Activated B cell treated with CpG ODN at 0.5 μM for 24 hours (primary cell): ENCODE data around the gene TMC5. TPM values are rescaled to one million over a fixed set of nuclear protein-coding genes. Genes with fewer than 3 reads are reported as not detected.

ENCODE experiments used
- ATAC-seq: fragments of 200-7000 bp; cut with Tn5 transposase; one replicate; pipeline ENCODE4 v1.10.0; 2021; ENCODE audit warnings: low read depth, mild to moderate bottlenecking, moderate library complexity
- CTCF ChIA-PET: fragments of 350-600 bp; sonication (Branson Sonifier 250); formaldehyde crosslinking; loops from one replicate; lab custom pipeline; 2021; ENCODE audit warnings: antibody characterized with exemption; lab: Charles Lee
- POLR2A ChIA-PET: fragments of 350-600 bp; sonication (Branson Sonifier 250); formaldehyde crosslinking; loops from one replicate; lab custom pipeline; 2021; ENCODE audit warnings: antibody characterized with exemption; lab: Charles Lee
- DNase-seq: peaks from one replicate; pipeline ENCODE4 v3.0.0; 2022
- H3K27ac Mint-ChIP-seq: one replicate; pipeline ENCODE4 v1.8.0; 2020; ENCODE audit warnings: mixed read lengths
- H3K27me3 Mint-ChIP-seq: one replicate; pipeline ENCODE4 v1.8.0; 2021; ENCODE audit warnings: mixed read lengths
- H3K36me3 Mint-ChIP-seq: one replicate; pipeline ENCODE4 v1.8.0; 2021; ENCODE audit warnings: low read depth, mixed read lengths
- H3K4me1 Mint-ChIP-seq: one replicate; pipeline ENCODE4 v1.8.0; 2021; ENCODE audit warnings: mixed read lengths
- H3K4me3 Mint-ChIP-seq: one replicate; pipeline ENCODE4 v1.8.0; 2020; ENCODE audit warnings: mild to moderate bottlenecking, mixed read lengths
- H3K9me3 Mint-ChIP-seq: one replicate; pipeline ENCODE4 v1.8.0; 2020; ENCODE audit warnings: mixed read lengths
- CTCF ChIP-seq: fragments of 200-600 bp; IDR thresholded peaks from one replicate; pipeline ENCODE4 v1.8.0; 2022; ENCODE audit warnings: antibody characterized with exemption, mild to moderate bottlenecking
- intact Hi-C: fragments of 100-400 bp; cut with micrococcal nuclease; formaldehyde crosslinking; loops from one replicate; pipeline ENCODE4 v1.15.1; 2024
- total RNA-seq: library from RNA; stranded (reverse); gene quantifications from 2 replicates; pipeline ENCODE4 v1.2.3, GENCODE V29; 2022

Gene TMC5
- total RNA-seq, 1 donor from 2014 or later: not detected

- no peak for ATAC-seq
- H3K27ac Mint-ChIP-seq: no peak overlapping the region
- H3K27me3 Mint-ChIP-seq: peaks cover 7% of the 10 kb centered on the region
- peaks cover 18% of the 10 kb centered on the region for H3K4me1 Mint-ChIP-seq
- intact Hi-C loops: no loop called here
- POLR2A ChIA-PET: no interaction called here
- no peaks in the 10 kb centered on the region for H3K9me3 Mint-ChIP-seq
- no peak for DNase-seq
- H3K36me3 Mint-ChIP-seq: no peaks in the 10 kb centered on the region
- no peak overlapping the region for H3K4me3 Mint-ChIP-seq
- TF ChIP-seq CTCF: no peak
- CTCF ChIA-PET: no interaction called here
These were observed 21.1 kb downstream of the TMC5 start for GRCh38 chr16:19438739-19439138.

- Mint-ChIP-seq H3K9me3 (no peaks in the 10 kb centered on the region), H3K27ac (no peak overlapping the region), H3K27me3 (peaks cover 8% of the 10 kb centered on the region), H3K4me1 (peaks cover 18% of the 10 kb centered on the region), H3K4me3 (no peak overlapping the region), H3K36me3 (no peaks in the 10 kb centered on the region)
- CTCF ChIA-PET: no interaction called here
- intact Hi-C loops: no loop called here
- ATAC-seq (no peak), DNase-seq (no peak)
- no peak for TF ChIP-seq CTCF
- POLR2A ChIA-PET: no interaction called here
These were observed 21.8 kb downstream of the TMC5 start for GRCh38 chr16:19439483-19439882.

GRCh38 chr16:19443659-19444058 is 26.0 kb downstream of the TMC5 start:
- no peaks in the 10 kb centered on the region for H3K4me1 Mint-ChIP-seq
- H3K27me3 Mint-ChIP-seq: peaks cover 9% of the 10 kb centered on the region
- ATAC-seq (no peak), DNase-seq (no peak)
- no peak for TF ChIP-seq CTCF
- H3K27ac Mint-ChIP-seq: no peak overlapping the region
- no peaks in the 10 kb centered on the region for H3K36me3 Mint-ChIP-seq
- POLR2A ChIA-PET: no interaction called here
- intact Hi-C loops: no loop called here
- CTCF ChIA-PET: interaction anchor here (0.6 kb wide), 1 partner anchor 76 kb away, joined by 4 read pairs; no protein-coding TSS in a partner anchor
- H3K9me3 Mint-ChIP-seq: no peaks in the 10 kb centered on the region
- no peak overlapping the region for H3K4me3 Mint-ChIP-seq

- H3K27me3 Mint-ChIP-seq: peaks cover 7% of the 10 kb centered on the region
- ATAC-seq: no peak
- no peaks in the 10 kb centered on the region for H3K36me3 Mint-ChIP-seq
- POLR2A ChIA-PET: no interaction called here
- CTCF ChIA-PET: no interaction called here
- intact Hi-C loops: no loop called here
- no peaks in the 10 kb centered on the region for H3K4me1 Mint-ChIP-seq
- TF ChIP-seq CTCF: no peak
- no peak overlapping the region for H3K4me3 Mint-ChIP-seq
- DNase-seq: no peak
- no peaks in the 10 kb centered on the region for H3K9me3 Mint-ChIP-seq
- H3K27ac Mint-ChIP-seq: no peak overlapping the region
These were observed 28.7 kb downstream of the TMC5 start for GRCh38 chr16:19446300-19446846.

- POLR2A ChIA-PET: no interaction called here
- H3K9me3 Mint-ChIP-seq: no peaks in the 10 kb centered on the region
- H3K36me3 Mint-ChIP-seq: no peaks in the 10 kb centered on the region
- H3K27ac Mint-ChIP-seq: no peak overlapping the region
- H3K27me3 Mint-ChIP-seq: peaks cover 7% of the 10 kb centered on the region
- H3K4me3 Mint-ChIP-seq: no peak overlapping the region
- CTCF ChIA-PET: no interaction called here
- intact Hi-C loops: no loop called here
- TF ChIP-seq CTCF: no peak
- H3K4me1 Mint-ChIP-seq: no peaks in the 10 kb centered on the region
- no peak for ATAC-seq
- no peak for DNase-seq
These were observed 29.2 kb downstream of the TMC5 start for GRCh38 chr16:19446886-19447285.
